Fibroblast of lung (primary cell): Measurements from ENCODE around the gene NECTIN4.

Experiments
- EZH2 ChIP-seq: IDR thresholded peaks from 2 replicates; pipeline ENCODE4 v1.5.1; 2012; ENCODE audit warnings: low read length, control low read depth, mild to moderate bottlenecking; ENCODE audit errors: missing control alignments
- TF ChIP-seq, protein P1 (sequence below), 2 donors: IDR thresholded peaks in 1 of 2; conservative IDR thresholded peaks in 1 of 2; 1 replicate in 1 of 2; 2 replicates in 1 of 2; pipeline ENCODE4 v1.5.1; 2011 to 2012; ENCODE audit warnings: low read length in 2 of 2, control low read depth in 1 of 2, inconsistent platforms in 1 of 2, low read depth in 1 of 2, mild to moderate bottlenecking in 1 of 2

GRCh38 chr1:161098210-161099068 is 9.1 kb upstream of the NECTIN4 start, which contains the start of gene KLHDC9:
- TF ChIP-seq, protein P1, sequence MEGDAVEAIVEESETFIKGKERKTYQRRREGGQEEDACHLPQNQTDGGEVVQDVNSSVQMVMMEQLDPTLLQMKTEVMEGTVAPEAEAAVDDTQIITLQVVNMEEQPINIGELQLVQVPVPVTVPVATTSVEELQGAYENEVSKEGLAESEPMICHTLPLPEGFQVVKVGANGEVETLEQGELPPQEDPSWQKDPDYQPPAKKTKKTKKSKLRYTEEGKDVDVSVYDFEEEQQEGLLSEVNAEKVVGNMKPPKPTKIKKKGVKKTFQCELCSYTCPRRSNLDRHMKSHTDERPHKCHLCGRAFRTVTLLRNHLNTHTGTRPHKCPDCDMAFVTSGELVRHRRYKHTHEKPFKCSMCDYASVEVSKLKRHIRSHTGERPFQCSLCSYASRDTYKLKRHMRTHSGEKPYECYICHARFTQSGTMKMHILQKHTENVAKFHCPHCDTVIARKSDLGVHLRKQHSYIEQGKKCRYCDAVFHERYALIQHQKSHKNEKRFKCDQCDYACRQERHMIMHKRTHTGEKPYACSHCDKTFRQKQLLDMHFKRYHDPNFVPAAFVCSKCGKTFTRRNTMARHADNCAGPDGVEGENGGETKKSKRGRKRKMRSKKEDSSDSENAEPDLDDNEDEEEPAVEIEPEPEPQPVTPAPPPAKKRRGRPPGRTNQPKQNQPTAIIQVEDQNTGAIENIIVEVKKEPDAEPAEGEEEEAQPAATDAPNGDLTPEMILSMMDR (conservative IDR thresholded peaks at IDR 0.05 in 1 of 2, IDR thresholded peaks at IDR 0.05 in 1 of 2; ENCODE audit: low read depth in 1 of 2, low read length in 2 of 2) = no peak
- TF ChIP-seq EZH2 = no peak
